AG10803 (cell line): ENCODE measurements around the gene NREP.

Experiments
- DNase-seq: peaks from one replicate; pipeline ENCODE4 v3.0.0; 2010; ENCODE audit warnings: low read depth
- H3K4me3 ChIP-seq: 2 replicates; pipeline ENCODE4 v1.5.1; 2011; ENCODE audit warnings: mild to moderate bottlenecking, low read length, control low read depth
- CTCF ChIP-seq: conservative IDR thresholded peaks from 2 replicates; pipeline ENCODE4 v1.5.1; 2011; ENCODE audit warnings: mild to moderate bottlenecking, low read length, control low read depth, inconsistent platforms

NREP gene

GRCh38 chr5:111755345-111755941, 1.6 kb downstream of the NREP start:
- DNase-seq: no peak
- peak overlapping the region; percentile 73 for H3K4me3 ChIP-seq
- TF ChIP-seq CTCF: no peak

GRCh38 chr5:111753884-111754589, 3.0 kb downstream of the NREP start:
- TF ChIP-seq CTCF: no peak
- DNase-seq: no peak
- peak overlapping the region; percentile 73 for H3K4me3 ChIP-seq

- TF ChIP-seq CTCF: no peak
- no peak overlapping the region for H3K4me3 ChIP-seq
- no peak for DNase-seq
Observed at GRCh38 chr5:111752426-111752965, 4.5 kb downstream of the NREP start.

DNA sequence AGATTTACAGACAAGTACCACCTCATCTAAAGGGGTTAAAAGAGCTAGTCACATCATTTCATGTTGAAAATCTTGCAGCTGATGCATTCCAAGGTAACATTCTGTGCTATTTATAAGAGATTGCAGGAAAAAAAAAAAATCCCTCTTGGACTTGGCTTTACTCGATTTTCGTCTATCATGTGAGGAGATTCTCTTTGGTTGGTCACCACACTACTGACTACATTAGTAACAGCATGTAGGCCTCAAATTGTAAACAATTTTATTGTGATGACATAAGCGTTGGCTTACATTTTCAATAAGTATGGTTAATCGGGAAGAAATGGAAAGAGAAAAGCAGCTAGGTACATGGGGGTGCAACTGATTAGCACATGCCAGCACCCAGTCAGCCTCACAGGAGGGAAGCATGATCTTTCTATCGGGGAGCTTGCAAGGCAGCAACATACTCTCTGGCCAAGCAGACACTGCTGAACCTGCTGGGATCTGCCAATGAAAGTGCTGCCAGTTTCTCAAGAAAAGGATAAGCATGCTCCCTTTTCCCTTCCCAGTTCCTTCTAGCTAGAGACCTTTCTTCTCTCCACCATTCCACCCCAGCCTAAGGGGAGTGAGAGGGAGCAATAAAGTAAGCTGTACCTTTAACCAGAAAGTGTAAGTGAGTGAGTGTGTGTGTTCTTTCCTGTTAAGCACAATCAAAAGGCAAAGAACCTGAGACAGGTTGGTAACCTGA, 7.5 kb downstream of the NREP start:
- no peak overlapping the region for H3K4me3 ChIP-seq
- DNase-seq: no peak
- TF ChIP-seq CTCF: no peak

DNA sequence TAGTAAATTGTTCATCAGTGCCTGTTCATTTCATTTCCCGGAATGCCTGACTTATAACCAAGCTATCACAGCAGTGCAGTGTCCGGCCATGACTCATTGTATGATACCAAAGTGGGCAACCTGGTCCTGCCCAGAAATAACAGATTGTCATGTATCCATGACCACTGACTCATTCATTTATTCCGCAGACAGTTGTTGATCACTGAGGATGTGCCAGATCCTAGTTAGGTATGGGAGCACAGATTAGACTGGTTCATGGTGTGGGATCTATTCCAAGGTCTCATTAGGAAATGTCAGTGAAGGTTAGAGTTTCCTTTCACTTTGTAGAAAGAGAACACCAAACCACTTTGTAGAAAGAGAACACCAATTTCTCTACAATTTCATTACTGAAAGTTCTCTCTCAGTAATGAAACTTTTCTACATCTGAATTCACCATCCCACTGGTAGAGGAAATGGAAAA, 8.7 kb downstream of the NREP start:
- peak overlapping the region; percentile 12 for H3K4me3 ChIP-seq
- peak; percentile 82 for DNase-seq
- TF ChIP-seq CTCF: no peak

GRCh38 chr5:111747337-111747736, 9.7 kb downstream of the NREP start:
- H3K4me3 ChIP-seq: no peak overlapping the region
- DNase-seq: peak; percentile 48
- no peak for TF ChIP-seq CTCF
